C4-2B (cell line): Measurements from ENCODE around the gene ITPR2.

Experiments used
- CTCF ChIP-seq: fragments of 450-650 bp; conservative IDR thresholded peaks from 2 replicates; pipeline ENCODE4 v1.5.1; 2017; ENCODE audit warnings: mild to moderate bottlenecking
- ZFX ChIP-seq: fragments of 450-650 bp; IDR thresholded peaks from 2 replicates; pipeline ENCODE4 v1.6.1; 2017

- TF ChIP-seq CTCF, result peak; percentile 86
- TF ChIP-seq ZFX, result no peak
These were observed 398.5 kb downstream of the ITPR2 start for GRCh38 chr12:26434299-26435068.
